HepG2 (cell line): ENCODE results near the gene PSMC5. TPM values are rescaled to one million over a fixed set of nuclear protein-coding genes. Genes with fewer than 3 reads are reported as not detected.

ENCODE experiments used
- ATAC-seq: fragments of 200-7000 bp; cut with Tn5 transposase; 3 replicates; pipeline ENCODE4 v1.9.1; 2020; ENCODE audit warnings: mild to moderate bottlenecking, moderate library complexity
- BruUV-seq: library from RNA; stranded (reverse); fragments of 400-500 nt; replicated peaks from 2 replicates; lab custom pipeline; 2021; lab: Mats Ljungman, UMichigan
- CTCF ChIA-PET: fragments of 300-600 bp; formaldehyde crosslinking; extraction: SDS; loops from one replicate; lab custom pipeline; 2021; ENCODE audit warnings: low total read pairs, inconsistent platforms, low intra/inter-chr PET ratio; lab: Yijun Ruan, JAX
- POLR2A ChIA-PET: fragments of 350-600 bp; sonication (Branson Sonifier 250); formaldehyde crosslinking; loops from one replicate; lab custom pipeline; 2020; ENCODE audit warnings: antibody characterized with exemption, inconsistent platforms; lab: Yijun Ruan, JAX
- DNase-seq: peaks from one replicate; pipeline ENCODE4 v3.0.0-alpha.2; 2015; ENCODE audit warnings: low spot score
- FAIRE-seq: peaks from 3 replicates; lab custom pipeline; 2011; peaks lifted over from hg19 to GRCh38; lab: Jason Lieb, UNC
- H2AFZ ChIP-seq: one replicate; pipeline ENCODE4 v1.6.1; 2011; ENCODE audit warnings: low read length, inconsistent platforms
- H3K27ac ChIP-seq: fragments of 300-600 bp; 3 replicates; pipeline ENCODE4 v1.8.0; 2011; ENCODE audit warnings: mixed run types, mild to moderate bottlenecking, mixed read lengths, low read length, inconsistent platforms; ENCODE audit not compliant: insufficient read depth; ENCODE audit errors: extremely low read length
- H3K27me3 ChIP-seq, 2 experiments: fragments of 200-600 bp in 1 of 2; 2 replicates in 1 of 2; 3 replicates in 1 of 2; pipeline versions ENCODE4 v1.6.0 to v1.8.0; 2011; ENCODE audit warnings: low read length in 2 of 2, mild to moderate bottlenecking in 2 of 2, moderate library complexity in 2 of 2, inconsistent platforms in 1 of 2; ENCODE audit not compliant: insufficient read depth in 2 of 2, control insufficient read depth in 1 of 2
- H3K36me3 ChIP-seq, 2 experiments: fragments of 200-600 bp in 1 of 2; replicated peaks in 1 of 2; 2 replicates in 1 of 2; 3 replicates in 1 of 2; pipeline versions ENCODE4 v1.5.1 to v1.8.0; 2011; ENCODE audit warnings: low read length in 2 of 2, inconsistent platforms in 1 of 2; ENCODE audit not compliant: insufficient read depth in 2 of 2, control insufficient read depth in 1 of 2
- H3K4me1 ChIP-seq: 2 replicates; pipeline ENCODE4 v1.5.1; 2012; ENCODE audit warnings: low read length, inconsistent platforms; ENCODE audit not compliant: insufficient read depth
- H3K4me2 ChIP-seq: 2 replicates; pipeline ENCODE4 v1.6.0; 2011; ENCODE audit warnings: low read depth, low read length, inconsistent platforms
- H3K4me3 ChIP-seq, 3 experiments: fragments of 200-600 bp in 1 of 3; sonication (generic), shearing (Covaris generic) in 1 of 3; replicated peaks in 1 of 3; 2 replicates each; pipeline ENCODE4 v1.5.1; 2011 to 2016; ENCODE audit warnings: low read length in 3 of 3, inconsistent platforms in 2 of 3, low read depth in 2 of 3, mild to moderate bottlenecking in 2 of 3, control low read depth in 1 of 3, mixed read lengths in 1 of 3; ENCODE audit not compliant: insufficient read depth in 1 of 3
- H3K79me2 ChIP-seq: one replicate; pipeline ENCODE4 v1.6.1; 2011; ENCODE audit warnings: low read length, inconsistent platforms; ENCODE audit not compliant: insufficient read depth
- H3K9ac ChIP-seq: 2 replicates; pipeline ENCODE4 v1.6.0; 2011; ENCODE audit warnings: mild to moderate bottlenecking, low read depth, low read length, inconsistent platforms; ENCODE audit not compliant: insufficient read depth
- H3K9me3 ChIP-seq: 2 replicates; pipeline ENCODE4 v1.5.1; 2012; ENCODE audit warnings: mild to moderate bottlenecking, low read length
- H4K20me1 ChIP-seq: 2 replicates; pipeline ENCODE4 v1.6.0; 2011; ENCODE audit warnings: inconsistent platforms, mild to moderate bottlenecking, low read length, moderate library complexity; ENCODE audit not compliant: insufficient read depth
- CREB3 ChIP-seq: sonication (generic); formaldehyde crosslinking; IDR thresholded peaks from 2 replicates; pipeline ENCODE4 v1.5.0; 2020; ENCODE audit warnings: missing genetic modification reagents
- EP300 ChIP-seq, 3 experiments: sonication (generic) in 1 of 3; formaldehyde crosslinking in 1 of 3; IDR thresholded peaks; 2 replicates each; pipeline versions ENCODE4 v1.5.1 to v1.6.1; 2011 to 2020; ENCODE audit warnings: low read depth in 2 of 3, low read length in 2 of 3, borderline replicate concordance in 1 of 3, improper control_type of control experiment in 1 of 3, mild to moderate bottlenecking in 1 of 3, missing genetic modification reagents in 1 of 3, moderate library complexity in 1 of 3
- SNRNP70 ChIP-seq: fragments of 200-400 bp; formaldehyde crosslinking; IDR thresholded peaks from 2 replicates; pipeline ENCODE4 v1.6.1; 2017; ENCODE audit warnings: mild to moderate bottlenecking, low read depth, low read length, moderate library complexity
- SOX5 ChIP-seq: IDR thresholded peaks from 2 replicates; pipeline ENCODE4 v1.6.1; 2016; ENCODE audit warnings: borderline replicate concordance
- ZBTB4 ChIP-seq: sonication (generic); formaldehyde crosslinking; IDR thresholded peaks from 2 replicates; pipeline ENCODE4 v1.4.0; 2020; ENCODE audit warnings: missing genetic modification reagents, mild to moderate bottlenecking, borderline replicate concordance
- ZMYM4 ChIP-seq: sonication (generic); formaldehyde crosslinking; IDR thresholded peaks from 2 replicates; pipeline ENCODE4 v1.8.1; 2023; ENCODE audit warnings: mild to moderate bottlenecking, missing genetic modification reagents
- ZNF121 ChIP-seq: sonication (generic); formaldehyde crosslinking; IDR thresholded peaks from 2 replicates; pipeline ENCODE4 v1.5.0; 2020; ENCODE audit warnings: mild to moderate bottlenecking, missing genetic modification reagents
- ZNF672 ChIP-seq: sonication (generic); formaldehyde crosslinking; IDR thresholded peaks from 2 replicates; pipeline ENCODE4 v1.8.1; 2022; ENCODE audit warnings: missing genetic modification reagents
- ZNF770 ChIP-seq: sonication (generic); formaldehyde crosslinking; IDR thresholded peaks from 2 replicates; pipeline ENCODE4 v1.5.0; 2020; ENCODE audit warnings: mild to moderate bottlenecking, missing genetic modification reagents
- WGBS: methylation state at CpG from one replicate; pipeline ENCODE4 v1.1.6; 2017; ENCODE audit warnings: low lambda C conversion rate; 5-methylcytosine and 5-hydroxymethylcytosine counted together
- in situ Hi-C: cut with HindIII; loops from 2 replicates; pipeline ENCODE4 v1.10.0; 2017; ENCODE audit warnings: low pct_unique_long_range_greater_than_20kb; ENCODE audit not compliant: extremely low pct_ligation_motif_present
- intact Hi-C: fragments of 100-400 bp; cut with micrococcal nuclease; formaldehyde crosslinking; loops from one replicate; pipeline ENCODE4 v1.10.0; 2022; ENCODE audit not compliant: unreplicated experiment
- polyA plus RNA-seq, 8 experiments: library from polyadenylated mRNA; depleted of rRNA in 3 of 8; stranded (reverse) in 7 of 8; unstranded in 1 of 8; fragments of >200 nt; fragmentation: Illumina TruSeq in 4 of 8; extraction: Trizol in 4 of 8; gene quantifications; 2 replicates each; pipeline versions ENCODE4 v1.2.1 to v1.2.3, GENCODE V29; 2011 to 2016; ENCODE audit warnings: low read depth in 4 of 8, missing spikeins in 1 of 8, mixed read lengths in 1 of 8; ENCODE audit not compliant: insufficient read depth in 1 of 8
- total RNA-seq, 5 experiments: library from RNA; depleted of rRNA; stranded (reverse); fragments of >200 nt; fragmentation: Illumina TruSeq; extraction: Trizol; gene quantifications; 2 replicates each; pipeline ENCODE4 v1.2.3, GENCODE V29; 2016; ENCODE audit warnings: low read depth in 1 of 5

The PSMC5 gene
- total and polyA plus RNA-seq, 2 of the 13 experiments (the other 11 are each of a cell fraction or from before 2014, with no cell fraction given) = 35.3 to 128 TPM

GRCh38 chr17:63853260-63853659, 26.0 kb downstream of the PSMC5 start:
- TF ChIP-seq SNRNP70 (no peak), ZNF770 (CRISPR knock-in tag) (peak; percentile 8; the same call in 1 of the 2 replicates), CREB3 (CRISPR knock-in tag) (no peak), ZNF121 (CRISPR knock-in tag) (peak; percentile 90)
- FAIRE-seq (no peak), DNase-seq (no peak), ATAC-seq (no peak)
- CTCF ChIA-PET = no interaction called here
- Histone ChIP-seq H3K36me3 (no peaks in the 10 kb centered on the region), H3K9me3 (no peaks in the 10 kb centered on the region), H3K4me3 (no peak overlapping the region), H3K27me3 (no peaks in the 10 kb centered on the region), H3K9ac (no peak overlapping the region), H3K27ac (no peak overlapping the region), H3K4me2 (peak overlapping the region; percentile 68; the same call in 1 of the 2 replicates), H4K20me1 (no peaks in the 10 kb centered on the region), H2AFZ (no peak overlapping the region), H3K4me1 (peaks cover 56% of the 10 kb centered on the region), H3K79me2 (no peaks in the 10 kb centered on the region)
- POLR2A ChIA-PET = interaction anchor here (1.4 kb wide), 1 partner anchor 10 kb away, joined by 5 read pairs; the partner anchor contains the start of gene SMARCD2
- intact Hi-C loops = no loop called here
- in situ Hi-C loops = no loop called here
- WGBS = 72% methylated on average over 2 of the region's 2 CpGs
- no TSS peak for BruUV-seq

GRCh38 chr17:63854709-63855108, 27.5 kb downstream of the PSMC5 start:
- DNase-seq (peak; percentile 41), FAIRE-seq (no peak), ATAC-seq (peak; percentile 67)
- H3K4me1 ChIP-seq = peaks cover 56% of the 10 kb centered on the region
- no peaks in the 10 kb centered on the region for H3K79me2 ChIP-seq
- intact Hi-C loops (no loop called here), in situ Hi-C loops (no loop called here)
- H3K27me3 ChIP-seq = peaks cover 0 to 9% of the 10 kb centered on the region in 2 experiments; a peak in 3 of 5 replicates
- BruUV-seq = no TSS peak
- ChIA-PET POLR2A (interaction anchor here (1.4 kb wide), 1 partner anchor 11 kb away, joined by 5 read pairs; no protein-coding TSS in a partner anchor), CTCF (no interaction called here)
- no peaks in the 10 kb centered on the region for H3K9me3 ChIP-seq
- no peaks in the 10 kb centered on the region for H3K36me3 ChIP-seq
- peak overlapping the region; percentile 65 for H3K4me2 ChIP-seq
- H3K27ac ChIP-seq = peak overlapping the region; percentile 58
- WGBS = 2% methylated on average over 5 of the region's 5 CpGs
- peak overlapping the region in 1 of 3 experiments; percentile 26; a peak in 2 of 6 replicates for H3K4me3 ChIP-seq
- H4K20me1 ChIP-seq = no peaks in the 10 kb centered on the region
- H3K9ac ChIP-seq = no peak overlapping the region
- H2AFZ ChIP-seq = no peak overlapping the region
- TF ChIP-seq ZBTB4 (CRISPR knock-in tag) (no peak), EP300 (IDR thresholded peaks at IDR 0.05; ENCODE audit: low read depth in 2 of 2, low read length in 2 of 2) (peak in 1 of 2 experiments; percentile 63; a peak in 2 of 4 replicates), EP300 (CRISPR knock-in tag; IDR thresholded peaks at IDR 0.05; ENCODE audit: borderline replicate concordance) (no peak), ZMYM4 (CRISPR knock-in tag) (peak; percentile 63), ZNF672 (no peak), SOX5 (0 out of 2 replicates have a peak, but pooled peaks have one; percentile 27)
